Measurements from ENCODE around the gene PNPLA7. TPM values are rescaled to one million over a fixed set of nuclear protein-coding genes. Genes with fewer than 3 reads are reported as not detected.

The PNPLA7 gene
- total and polyA plus RNA-seq, 2 of the 8 experiments (the other 6 are each of a cell fraction or from before 2014, with no cell fraction given), result 0.35 to 0.47 TPM

- TF ChIP-seq TEAD4 (IDR thresholded peaks at IDR 0.05; ENCODE audit: low read depth, low read length), result no peak
These were observed 71.6 kb downstream of the PNPLA7 start (continued) for GRCh38 chr9:137478613-137478961.

Data from H1 (cell line).